Ovary (tissue), 3 donors: ENCODE data around the gene CDC42BPB.

ENCODE experiments used
- EP300 ChIP-seq: sonication (generic); formaldehyde crosslinking; IDR thresholded peaks from one replicate; pipeline ENCODE4 v1.6.1; 2017; ENCODE audit warnings: antibody characterized with exemption
- POLR2A ChIP-seq: fragments of 450-650 bp; IDR thresholded peaks from one replicate; pipeline ENCODE4 v1.6.1; 2017; ENCODE audit warnings: antibody characterized with exemption, mild to moderate bottlenecking, moderate library complexity
- TF ChIP-seq, protein P1 (sequence below), 3 donors: fragments of 450-650 bp in 2 of 3; fragments of 200-600 bp in 1 of 3; IDR thresholded peaks; one replicate each; pipeline versions ENCODE4 v1.5.1 to v1.8.0; 2016 to 2022; ENCODE audit warnings: antibody characterized with exemption in 3 of 3, mild to moderate bottlenecking in 1 of 3
- donor health status: DM: no; HTN: no; CAD: no.

DNA sequence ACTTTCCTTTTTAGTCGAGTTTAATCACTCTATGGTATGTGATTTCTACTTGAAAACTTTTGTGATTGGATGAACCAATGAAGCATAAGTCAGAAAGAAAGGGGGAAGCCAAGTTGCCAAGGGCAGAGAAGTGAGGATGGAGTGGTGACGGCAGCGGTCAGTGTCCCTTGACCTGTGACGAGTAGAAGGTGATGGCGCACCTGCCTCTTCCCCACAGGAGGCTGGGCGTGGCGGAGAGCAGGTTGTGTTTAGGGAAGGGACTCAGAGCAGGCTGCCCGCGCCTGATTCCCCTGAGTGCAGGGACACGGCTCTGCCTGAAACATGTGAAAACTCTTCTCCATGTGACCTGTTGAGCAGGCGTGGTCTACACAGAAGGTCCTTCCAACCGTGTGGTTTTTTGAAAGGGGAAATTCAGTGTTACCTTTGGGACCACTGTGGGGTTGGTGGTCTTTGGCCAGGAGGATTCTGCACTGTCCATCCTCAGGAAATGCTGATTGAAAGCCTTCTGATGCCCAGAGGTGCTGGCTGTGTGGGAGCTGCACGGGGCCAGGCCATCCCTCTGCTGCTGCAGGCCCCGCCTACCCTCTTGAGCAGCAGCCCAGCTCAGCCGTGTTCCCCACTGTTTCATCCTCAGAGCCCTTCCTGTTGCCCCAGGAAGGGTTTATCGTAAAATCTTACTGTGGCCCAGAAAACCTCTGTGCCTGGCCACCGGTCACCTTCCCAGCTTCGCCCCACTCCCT is 158.4 kb downstream of the CDC42BPB start:
- TF ChIP-seq, protein P1, sequence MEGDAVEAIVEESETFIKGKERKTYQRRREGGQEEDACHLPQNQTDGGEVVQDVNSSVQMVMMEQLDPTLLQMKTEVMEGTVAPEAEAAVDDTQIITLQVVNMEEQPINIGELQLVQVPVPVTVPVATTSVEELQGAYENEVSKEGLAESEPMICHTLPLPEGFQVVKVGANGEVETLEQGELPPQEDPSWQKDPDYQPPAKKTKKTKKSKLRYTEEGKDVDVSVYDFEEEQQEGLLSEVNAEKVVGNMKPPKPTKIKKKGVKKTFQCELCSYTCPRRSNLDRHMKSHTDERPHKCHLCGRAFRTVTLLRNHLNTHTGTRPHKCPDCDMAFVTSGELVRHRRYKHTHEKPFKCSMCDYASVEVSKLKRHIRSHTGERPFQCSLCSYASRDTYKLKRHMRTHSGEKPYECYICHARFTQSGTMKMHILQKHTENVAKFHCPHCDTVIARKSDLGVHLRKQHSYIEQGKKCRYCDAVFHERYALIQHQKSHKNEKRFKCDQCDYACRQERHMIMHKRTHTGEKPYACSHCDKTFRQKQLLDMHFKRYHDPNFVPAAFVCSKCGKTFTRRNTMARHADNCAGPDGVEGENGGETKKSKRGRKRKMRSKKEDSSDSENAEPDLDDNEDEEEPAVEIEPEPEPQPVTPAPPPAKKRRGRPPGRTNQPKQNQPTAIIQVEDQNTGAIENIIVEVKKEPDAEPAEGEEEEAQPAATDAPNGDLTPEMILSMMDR (IDR thresholded peaks at IDR 0.05) = no peak
- TF ChIP-seq POLR2A (no peak), EP300 (no peak)
